Caco-2 (cell line): ENCODE data around the gene GINM1. TPM values are rescaled to one million over a fixed set of nuclear protein-coding genes. Genes with fewer than 3 reads are reported as not detected.

Experiments
- BruUV-seq: library from RNA; stranded (reverse); fragments of 400-500 nt; replicated peaks from 2 replicates; lab custom pipeline; 2021; lab: Mats Ljungman, UMichigan
- CTCF ChIA-PET: fragments of 300-600 bp; sonication (Branson Sonifier 250); formaldehyde crosslinking; loops from one replicate; lab custom pipeline; 2022; ENCODE audit warnings: antibody characterized with exemption; lab: Charles Lee
- POLR2A ChIA-PET: fragments of 300-600 bp; sonication (Branson Sonifier 250); formaldehyde crosslinking; loops from one replicate; lab custom pipeline; 2022; ENCODE audit warnings: antibody characterized with exemption; lab: Charles Lee
- DNase-seq, 2 experiments: peaks; one replicate each; pipeline versions ENCODE4 v3.0.0 to v3.0.0-alpha.2; 2020 to 2022
- H3K27me3 ChIP-seq: replicated peaks from 2 replicates; pipeline ENCODE4 v1.6.0; 2011; ENCODE audit warnings: low read length; ENCODE audit not compliant: control insufficient read depth, insufficient read depth
- H3K36me3 ChIP-seq: 2 replicates; pipeline ENCODE4 v1.5.1; 2011; ENCODE audit warnings: low read length; ENCODE audit not compliant: control insufficient read depth, insufficient read depth
- H3K4me1 ChIP-seq: fragments of 250-450 bp; sonication (Bioruptor Pico); 2 replicates; pipeline ENCODE4 v1.5.1; 2020; ENCODE audit warnings: mild to moderate bottlenecking
- H3K4me3 ChIP-seq: 2 replicates; pipeline ENCODE4 v1.5.1; 2011; ENCODE audit warnings: low read depth, mild to moderate bottlenecking, control low read depth, low read length
- H3K9me3 ChIP-seq: fragments of 250-450 bp; sonication (Bioruptor Pico); 2 replicates; pipeline ENCODE4 v1.5.1; 2020; ENCODE audit warnings: mild to moderate bottlenecking, moderate library complexity
- H3K27ac Mint-ChIP-seq: one replicate; pipeline ENCODE4 v1.8.0; 2022; ENCODE audit warnings: mixed read lengths; ENCODE audit not compliant: unreplicated experiment
- H3K27me3 Mint-ChIP-seq: one replicate; pipeline ENCODE4 v1.8.0; 2022; ENCODE audit warnings: mixed read lengths; ENCODE audit not compliant: insufficient read depth, unreplicated experiment
- H3K36me3 Mint-ChIP-seq: one replicate; pipeline ENCODE4 v1.8.0; 2022; ENCODE audit warnings: mild to moderate bottlenecking, mixed read lengths; ENCODE audit not compliant: insufficient read depth, unreplicated experiment
- H3K4me1 Mint-ChIP-seq: one replicate; pipeline ENCODE4 v1.8.0; 2022; ENCODE audit warnings: low read depth, mixed read lengths; ENCODE audit not compliant: unreplicated experiment
- H3K4me3 Mint-ChIP-seq: one replicate; pipeline ENCODE4 v1.8.0; 2022; ENCODE audit warnings: mild to moderate bottlenecking, moderate library complexity, mixed read lengths; ENCODE audit not compliant: unreplicated experiment
- H3K9me3 Mint-ChIP-seq: one replicate; pipeline ENCODE4 v1.8.0; 2022; ENCODE audit warnings: mixed read lengths; ENCODE audit not compliant: unreplicated experiment
- intact Hi-C: fragments of 100-400 bp; cut with micrococcal nuclease; formaldehyde crosslinking; loops from one replicate; pipeline ENCODE4 v1.10.0; 2022; ENCODE audit not compliant: unreplicated experiment
- total RNA-seq: library from RNA; stranded (reverse); gene quantifications from 2 replicates; pipeline ENCODE4 v1.2.3, GENCODE V29; 2022
- TF ChIP-seq, protein P1 (sequence below), 2 experiments: fragments of 200-600 bp in 1 of 2; IDR thresholded peaks; 1 replicate in 1 of 2; 2 replicates in 1 of 2; pipeline versions ENCODE4 v1.5.1 to v1.8.0; 2011 to 2022; ENCODE audit warnings: antibody characterized with exemption in 1 of 2, control low read depth in 1 of 2, inconsistent platforms in 1 of 2, low read depth in 1 of 2, low read length in 1 of 2, mild to moderate bottlenecking in 1 of 2, moderate library complexity in 1 of 2; ENCODE audit not compliant: insufficient read depth in 1 of 2, severe bottlenecking in 1 of 2, unreplicated experiment in 1 of 2

Gene GINM1
- total RNA-seq, 1 experiment from 2014 or later = 34.9 TPM

DNA sequence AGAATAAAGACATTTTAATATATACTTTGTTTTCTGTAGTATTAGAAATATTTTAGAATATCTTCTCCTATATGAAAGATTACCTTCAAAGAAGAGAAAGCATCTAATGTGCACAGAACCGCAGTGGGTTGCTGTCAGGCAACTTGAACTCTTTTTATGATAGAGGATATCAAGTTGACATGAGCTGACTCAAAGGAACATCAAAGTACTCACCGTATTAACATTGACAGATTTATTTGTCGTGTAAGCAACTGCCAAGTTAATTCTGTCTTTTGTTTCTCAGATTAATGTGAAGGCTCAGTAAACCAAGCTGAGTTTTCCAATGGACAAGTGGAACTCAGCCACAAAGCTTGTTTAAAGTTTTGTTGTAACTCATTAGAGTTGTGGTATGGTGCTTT lies 2.2 kb upstream of the GINM1 start:
- BruUV-seq = no TSS peak
- Mint-ChIP-seq H3K9me3 (no peaks in the 10 kb centered on the region), H3K27me3 (no peaks in the 10 kb centered on the region), H3K27ac (no peak overlapping the region), H3K36me3 (no peaks in the 10 kb centered on the region), H3K4me1 (no peaks in the 10 kb centered on the region), H3K4me3 (no peak overlapping the region)
- Histone ChIP-seq H3K36me3 (no peaks in the 10 kb centered on the region), H3K9me3 (no peaks in the 10 kb centered on the region), H3K4me1 (no peaks in the 10 kb centered on the region), H3K27me3 (no peaks in the 10 kb centered on the region), H3K4me3 (no peak overlapping the region)
- intact Hi-C loops = loop anchor here (10.0 kb wide), 1 partner anchor 301 kb away; the partner anchor contains the start of gene LRP11
- CTCF ChIA-PET = interaction anchor here (1.3 kb wide), 1 partner anchor 29 kb away, joined by 13 read pairs; no protein-coding TSS in a partner anchor
- no peak for DNase-seq
- POLR2A ChIA-PET = no interaction called here
- TF ChIP-seq, protein P1, sequence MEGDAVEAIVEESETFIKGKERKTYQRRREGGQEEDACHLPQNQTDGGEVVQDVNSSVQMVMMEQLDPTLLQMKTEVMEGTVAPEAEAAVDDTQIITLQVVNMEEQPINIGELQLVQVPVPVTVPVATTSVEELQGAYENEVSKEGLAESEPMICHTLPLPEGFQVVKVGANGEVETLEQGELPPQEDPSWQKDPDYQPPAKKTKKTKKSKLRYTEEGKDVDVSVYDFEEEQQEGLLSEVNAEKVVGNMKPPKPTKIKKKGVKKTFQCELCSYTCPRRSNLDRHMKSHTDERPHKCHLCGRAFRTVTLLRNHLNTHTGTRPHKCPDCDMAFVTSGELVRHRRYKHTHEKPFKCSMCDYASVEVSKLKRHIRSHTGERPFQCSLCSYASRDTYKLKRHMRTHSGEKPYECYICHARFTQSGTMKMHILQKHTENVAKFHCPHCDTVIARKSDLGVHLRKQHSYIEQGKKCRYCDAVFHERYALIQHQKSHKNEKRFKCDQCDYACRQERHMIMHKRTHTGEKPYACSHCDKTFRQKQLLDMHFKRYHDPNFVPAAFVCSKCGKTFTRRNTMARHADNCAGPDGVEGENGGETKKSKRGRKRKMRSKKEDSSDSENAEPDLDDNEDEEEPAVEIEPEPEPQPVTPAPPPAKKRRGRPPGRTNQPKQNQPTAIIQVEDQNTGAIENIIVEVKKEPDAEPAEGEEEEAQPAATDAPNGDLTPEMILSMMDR (IDR thresholded peaks at IDR 0.05; ENCODE audit: insufficient read depth in 1 of 2, low read depth in 1 of 2, low read length in 1 of 2, severe bottlenecking in 1 of 2, unreplicated experiment in 1 of 2) = no peak

DNA sequence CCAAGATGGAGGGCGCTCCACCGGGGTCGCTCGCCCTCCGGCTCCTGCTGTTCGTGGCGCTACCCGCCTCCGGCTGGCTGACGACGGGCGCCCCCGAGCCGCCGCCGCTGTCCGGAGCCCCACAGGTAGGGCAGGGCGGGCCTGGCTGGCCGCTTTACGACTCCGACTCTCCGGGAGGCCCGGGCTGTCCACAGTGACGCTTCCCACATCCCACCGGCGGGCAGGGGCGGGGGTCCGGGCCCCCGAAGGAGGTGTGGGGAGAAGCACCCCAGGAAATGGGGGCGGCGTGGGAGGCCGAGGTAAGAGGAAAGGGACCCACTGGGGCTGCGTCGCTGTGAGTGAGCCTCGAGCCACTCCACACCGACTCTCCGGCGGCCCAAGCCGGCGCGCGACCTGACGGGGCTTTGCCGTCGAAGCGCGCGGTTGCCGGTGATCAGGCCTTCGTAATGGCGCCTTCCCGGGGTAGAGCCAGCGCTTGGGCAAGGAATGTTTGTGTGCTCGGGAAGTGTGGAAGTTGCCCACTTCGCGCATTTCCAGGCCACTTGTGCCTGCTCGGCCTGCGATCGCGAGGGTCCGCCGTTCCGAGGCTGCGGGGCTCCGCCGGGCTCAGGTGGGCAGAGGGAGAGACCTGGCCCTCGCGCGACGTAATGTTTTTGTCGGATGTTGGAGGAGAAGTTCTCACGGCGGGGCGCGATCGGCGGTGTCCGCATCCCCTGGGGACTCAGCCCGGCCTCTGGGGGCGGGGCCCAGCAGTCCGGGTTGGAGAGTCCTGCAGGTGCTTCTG lies 427 bp downstream of the GINM1 start:
- Histone ChIP-seq H3K4me3 (peak overlapping the region; percentile 99), H3K36me3 (no peaks in the 10 kb centered on the region), H3K9me3 (no peaks in the 10 kb centered on the region), H3K27me3 (no peaks in the 10 kb centered on the region), H3K4me1 (no peaks in the 10 kb centered on the region)
- no peaks in the 10 kb centered on the region for H3K27me3 Mint-ChIP-seq
- ChIA-PET POLR2A (interaction anchor here (0.6 to 1.2 kb wide), 2 partner anchors 21 to 151 kb away, joined by 3 to 6 read pairs; partner anchors contain the start of gene PPIL4), CTCF (interaction anchor here (0.6 to 1.8 kb wide), 11 partner anchors 10 to 1301 kb away, joined by 3 to 13 read pairs (median 4); partner anchors contain the start of gene LATS1)
- H3K27ac Mint-ChIP-seq = peak overlapping the region; percentile 77
- no peaks in the 10 kb centered on the region for H3K9me3 Mint-ChIP-seq
- intact Hi-C loops = loop anchor here (1.0 to 10.0 kb wide), 3 partner anchors 20 to 298 kb away; partner anchors contain the start of genes LRP11 and PPIL4
- no peaks in the 10 kb centered on the region for H3K4me1 Mint-ChIP-seq
- H3K4me3 Mint-ChIP-seq = peak overlapping the region; percentile 79
- H3K36me3 Mint-ChIP-seq = no peaks in the 10 kb centered on the region
- TF ChIP-seq, protein P1 (IDR thresholded peaks at IDR 0.05; ENCODE audit: insufficient read depth in 1 of 2, low read depth in 1 of 2, low read length in 1 of 2, severe bottlenecking in 1 of 2, unreplicated experiment in 1 of 2) = no peak
- DNase-seq = peak; percentile 65 to 70
- no TSS peak for BruUV-seq

DNA sequence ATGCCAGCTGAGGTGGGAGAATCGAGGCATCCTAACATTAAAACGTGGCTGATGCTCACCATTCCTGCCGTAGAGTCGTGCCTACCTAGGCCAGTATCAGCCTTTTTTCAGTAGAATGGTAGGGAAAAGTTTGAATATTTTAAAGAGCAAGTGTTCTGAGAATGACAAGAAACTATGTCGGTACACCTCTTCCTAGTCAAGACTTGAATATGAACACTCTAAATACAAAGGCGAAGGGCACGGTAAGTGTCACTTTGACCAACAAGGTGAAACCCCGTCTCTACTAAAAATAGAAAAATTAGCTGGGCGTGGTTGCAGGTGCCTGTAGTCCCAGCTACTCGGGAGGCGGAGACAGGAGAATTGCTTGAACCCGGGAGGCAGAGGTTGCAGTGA lies 1.0 kb downstream of the GINM1 start:
- H3K36me3 ChIP-seq = no peaks in the 10 kb centered on the region
- H3K4me1 Mint-ChIP-seq = no peaks in the 10 kb centered on the region
- no peaks in the 10 kb centered on the region for H3K9me3 ChIP-seq
- H3K4me3 ChIP-seq = peak overlapping the region; percentile 99
- ChIA-PET POLR2A (no interaction called here), CTCF (no interaction called here)
- no peak for DNase-seq
- TF ChIP-seq, protein P1 (IDR thresholded peaks at IDR 0.05; ENCODE audit: insufficient read depth in 1 of 2, low read depth in 1 of 2, low read length in 1 of 2, severe bottlenecking in 1 of 2, unreplicated experiment in 1 of 2) = no peak
- H3K4me1 ChIP-seq = no peaks in the 10 kb centered on the region
- H3K27me3 Mint-ChIP-seq = no peaks in the 10 kb centered on the region
- no peaks in the 10 kb centered on the region for H3K9me3 Mint-ChIP-seq
- peak overlapping the region; percentile 77 for H3K27ac Mint-ChIP-seq
- peak overlapping the region; percentile 79 for H3K4me3 Mint-ChIP-seq
- intact Hi-C loops = loop anchor here (5.0 to 10.0 kb wide), 2 partner anchors 140 to 298 kb away; partner anchors contain the start of gene LRP11
- H3K36me3 Mint-ChIP-seq = no peaks in the 10 kb centered on the region
- H3K27me3 ChIP-seq = no peaks in the 10 kb centered on the region
- no TSS peak for BruUV-seq
